ENCODE data around the gene GET4.

GRCh38 chr7:849145-849544 is 27.2 kb upstream of the GET4 start:
- TF ChIP-seq USF2 (IDR thresholded peaks at IDR 0.05; ENCODE audit: low read depth, low read length), result no peak
- TF ChIP-seq CTCF (conservative IDR thresholded peaks at IDR 0.05; ENCODE audit: low read depth, low read length), result no peak
- TF ChIP-seq POLR2A (IDR thresholded peaks at IDR 0.05; ENCODE audit: low read depth, low read length), result no peak
- TF ChIP-seq RCOR1 (IDR thresholded peaks at IDR 0.05; ENCODE audit: insufficient replicate concordance, low read length), result no peak
- no peak for TF ChIP-seq BHLHE40 (IDR thresholded peaks at IDR 0.05; ENCODE audit: low read depth, low read length)
- TF ChIP-seq RFX5 (IDR thresholded peaks at IDR 0.05; ENCODE audit: low read depth, low read length), result no peak
- no peak for TF ChIP-seq RAD21 (IDR thresholded peaks at IDR 0.05; ENCODE audit: low read length)

Measured in IMR-90 (cell line).